Esophagus squamous epithelium (tissue), 5 donors: ENCODE results near the gene C2CD4D. TPM values are rescaled to one million over a fixed set of nuclear protein-coding genes. Genes with fewer than 3 reads are reported as not detected.

Experiments
- DNase-seq: peaks from one replicate; lab custom pipeline; 2025; lab: John Stamatoyannopoulos, UW
- H3K27ac ChIP-seq, 4 donors: fragments of 200-600 bp; sonication (generic); one replicate each; pipeline ENCODE4 v1.5.1; 2016 to 2019; ENCODE audit warnings: mild to moderate bottlenecking in 1 of 4
- H3K27me3 ChIP-seq, 4 donors: fragments of 200-600 bp; sonication (generic); 1 replicate in 3 of 4; 2 replicates in 1 of 4; pipeline versions ENCODE4 v1.5.1 to v1.6.0; 2017 to 2021; ENCODE audit warnings: antibody characterized with exemption in 1 of 4
- H3K36me3 ChIP-seq, 3 donors: fragments of 200-600 bp; sonication (generic); one replicate each; pipeline ENCODE4 v1.5.1; 2016 to 2019
- H3K4me1 ChIP-seq, 3 donors: fragments of 200-600 bp; sonication (generic); one replicate each; pipeline ENCODE4 v1.5.1; 2017 to 2019
- H3K4me3 ChIP-seq, 4 donors: fragments of 200-600 bp; sonication (generic); 1 replicate in 3 of 4; 2 replicates in 1 of 4; pipeline ENCODE4 v1.5.1; 2016 to 2019; ENCODE audit warnings: mild to moderate bottlenecking in 2 of 4, moderate library complexity in 1 of 4
- H3K9me3 ChIP-seq, 3 donors: fragments of 200-600 bp; sonication (generic); one replicate each; pipeline ENCODE4 v1.5.1; 2016 to 2019
- POLR2A ChIP-seq, 4 donors: fragments of 450-650 bp; IDR thresholded peaks; one replicate each; pipeline ENCODE4 v1.6.1; 2017; ENCODE audit warnings: antibody characterized with exemption in 4 of 4, mild to moderate bottlenecking in 4 of 4, moderate library complexity in 3 of 4
- WGBS, 2 donors: methylation state at CpG; one replicate each; pipeline ENCODE4 v1.1.5; 2018; 5-methylcytosine and 5-hydroxymethylcytosine counted together
- intact Hi-C: fragments of 100-400 bp; cut with DNase I; formaldehyde crosslinking; loops from one replicate; pipeline ENCODE4 v1.15.0; 2022
- small RNA-seq, 4 donors: library from RNA; depleted of rRNA; stranded (forward); fragments of <200 nt; gene quantifications; one replicate each; pipeline ENCODE3, GENCODE V24; 2016
- total RNA-seq, 4 donors: library from RNA; depleted of rRNA; stranded (reverse); fragments of >200 nt; gene quantifications; one replicate each; pipeline ENCODE4 v1.1.0, GENCODE V29; 2016
- TF ChIP-seq, protein P1 (sequence below), 6 experiments: fragments of 450-650 bp in 4 of 6; fragments of 200-600 bp in 2 of 6; sonication (generic) in 2 of 6; IDR thresholded peaks; one replicate each; pipeline ENCODE4 v1.5.1; 2016 to 2019; ENCODE audit warnings: antibody characterized with exemption in 6 of 6, mild to moderate bottlenecking in 4 of 6, moderate library complexity in 4 of 6
- donor health status: DM: yes; HTN: yes; CAD: no.

The C2CD4D gene
- total RNA-seq, 4 donors from 2014 or later: 0.22 to 0.38 TPM; not detected in 2

DNA sequence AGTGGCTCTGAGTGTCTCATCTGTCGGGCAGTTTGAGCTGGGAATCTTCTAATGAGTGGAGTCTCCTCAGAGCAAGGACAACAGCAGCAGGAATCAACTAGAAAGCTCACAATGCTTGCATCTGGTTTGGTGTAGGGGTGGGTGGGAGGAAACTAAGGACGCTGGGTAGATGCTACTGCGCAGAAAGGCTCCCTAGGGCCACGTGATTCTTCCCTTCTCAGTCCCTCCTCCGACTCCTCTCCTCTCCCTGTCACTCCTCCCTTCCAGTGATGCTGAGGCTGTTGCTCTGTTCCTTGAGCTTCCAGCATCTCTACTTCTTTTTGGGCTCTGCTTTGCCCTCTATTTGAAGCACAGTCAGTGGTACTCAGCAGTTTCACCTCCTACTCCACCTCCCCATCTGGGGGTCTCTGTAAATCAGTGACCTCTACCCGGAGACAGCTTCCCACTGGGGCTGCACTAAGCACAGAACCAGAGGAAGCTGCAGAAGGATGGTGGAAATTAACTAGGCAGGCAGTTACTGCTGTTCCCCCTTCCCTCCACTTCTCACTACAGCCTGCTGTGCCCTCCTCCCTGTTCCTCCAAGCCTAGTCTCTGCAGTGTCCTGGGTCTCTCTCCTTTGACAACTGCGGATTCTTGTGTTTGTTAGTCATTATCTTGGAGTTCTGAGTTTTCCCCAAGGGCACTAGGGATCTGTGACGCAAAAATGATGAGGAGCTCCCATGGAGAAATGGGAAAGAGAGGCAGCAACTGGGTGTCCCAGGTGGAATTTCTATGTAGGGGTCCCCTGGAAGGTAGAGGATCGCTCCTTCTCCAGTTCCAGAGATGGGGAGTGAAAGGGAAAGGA is 40.2 kb downstream of the C2CD4D start:
- TF ChIP-seq, protein P1, sequence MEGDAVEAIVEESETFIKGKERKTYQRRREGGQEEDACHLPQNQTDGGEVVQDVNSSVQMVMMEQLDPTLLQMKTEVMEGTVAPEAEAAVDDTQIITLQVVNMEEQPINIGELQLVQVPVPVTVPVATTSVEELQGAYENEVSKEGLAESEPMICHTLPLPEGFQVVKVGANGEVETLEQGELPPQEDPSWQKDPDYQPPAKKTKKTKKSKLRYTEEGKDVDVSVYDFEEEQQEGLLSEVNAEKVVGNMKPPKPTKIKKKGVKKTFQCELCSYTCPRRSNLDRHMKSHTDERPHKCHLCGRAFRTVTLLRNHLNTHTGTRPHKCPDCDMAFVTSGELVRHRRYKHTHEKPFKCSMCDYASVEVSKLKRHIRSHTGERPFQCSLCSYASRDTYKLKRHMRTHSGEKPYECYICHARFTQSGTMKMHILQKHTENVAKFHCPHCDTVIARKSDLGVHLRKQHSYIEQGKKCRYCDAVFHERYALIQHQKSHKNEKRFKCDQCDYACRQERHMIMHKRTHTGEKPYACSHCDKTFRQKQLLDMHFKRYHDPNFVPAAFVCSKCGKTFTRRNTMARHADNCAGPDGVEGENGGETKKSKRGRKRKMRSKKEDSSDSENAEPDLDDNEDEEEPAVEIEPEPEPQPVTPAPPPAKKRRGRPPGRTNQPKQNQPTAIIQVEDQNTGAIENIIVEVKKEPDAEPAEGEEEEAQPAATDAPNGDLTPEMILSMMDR (IDR thresholded peaks at IDR 0.05): no peak
- TF ChIP-seq POLR2A (IDR thresholded peaks at IDR 0.05): no peak
- intact Hi-C loops: no loop called here
- no peak overlapping the region for H3K27ac ChIP-seq
- peaks cover 0 to 58% (median 0%) of the 10 kb centered on the region in 4 donors for H3K27me3 ChIP-seq
- WGBS, 2 donors: 48 to 54% methylated on average over 7 to 8 of the region's 9 CpGs
- H3K9me3 ChIP-seq: no peaks in the 10 kb centered on the region
- no peaks in the 10 kb centered on the region for H3K36me3 ChIP-seq
- no peak for DNase-seq
- no peak overlapping the region for H3K4me3 ChIP-seq
- no peaks in the 10 kb centered on the region for H3K4me1 ChIP-seq

DNA sequence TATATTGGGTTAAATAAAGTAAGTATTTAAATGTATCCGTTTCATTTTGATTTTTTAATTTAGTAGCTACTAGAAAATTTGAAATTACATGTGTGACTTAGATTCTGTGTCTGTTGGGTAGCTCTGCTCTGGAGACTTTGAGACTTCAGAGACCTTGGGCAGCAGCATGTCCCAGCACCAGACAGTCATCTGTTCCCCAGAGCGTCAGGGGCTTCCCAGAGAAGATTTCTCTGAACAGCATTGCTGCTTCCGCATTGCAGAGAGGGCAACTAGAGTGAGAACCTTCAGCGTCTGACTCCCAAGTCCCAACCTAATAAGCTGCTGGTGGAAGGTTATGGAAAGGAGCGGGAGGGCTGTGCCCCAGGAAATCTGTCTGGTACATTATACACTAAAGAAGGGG is 41.0 kb downstream of the C2CD4D start:
- intact Hi-C loops: no loop called here
- 70 to 92% methylated on average over 4 to 5 of the region's 5 CpGs for WGBS, 2 donors
- Histone ChIP-seq H3K9me3 (no peaks in the 10 kb centered on the region), H3K27ac (no peak overlapping the region), H3K36me3 (no peaks in the 10 kb centered on the region), H3K27me3 (peaks cover 0 to 50% (median 0%) of the 10 kb centered on the region in 4 donors), H3K4me3 (no peak overlapping the region), H3K4me1 (no peaks in the 10 kb centered on the region)
- DNase-seq: no peak
- TF ChIP-seq, protein P1 (IDR thresholded peaks at IDR 0.05): no peak
- TF ChIP-seq POLR2A (IDR thresholded peaks at IDR 0.05): no peak

DNA sequence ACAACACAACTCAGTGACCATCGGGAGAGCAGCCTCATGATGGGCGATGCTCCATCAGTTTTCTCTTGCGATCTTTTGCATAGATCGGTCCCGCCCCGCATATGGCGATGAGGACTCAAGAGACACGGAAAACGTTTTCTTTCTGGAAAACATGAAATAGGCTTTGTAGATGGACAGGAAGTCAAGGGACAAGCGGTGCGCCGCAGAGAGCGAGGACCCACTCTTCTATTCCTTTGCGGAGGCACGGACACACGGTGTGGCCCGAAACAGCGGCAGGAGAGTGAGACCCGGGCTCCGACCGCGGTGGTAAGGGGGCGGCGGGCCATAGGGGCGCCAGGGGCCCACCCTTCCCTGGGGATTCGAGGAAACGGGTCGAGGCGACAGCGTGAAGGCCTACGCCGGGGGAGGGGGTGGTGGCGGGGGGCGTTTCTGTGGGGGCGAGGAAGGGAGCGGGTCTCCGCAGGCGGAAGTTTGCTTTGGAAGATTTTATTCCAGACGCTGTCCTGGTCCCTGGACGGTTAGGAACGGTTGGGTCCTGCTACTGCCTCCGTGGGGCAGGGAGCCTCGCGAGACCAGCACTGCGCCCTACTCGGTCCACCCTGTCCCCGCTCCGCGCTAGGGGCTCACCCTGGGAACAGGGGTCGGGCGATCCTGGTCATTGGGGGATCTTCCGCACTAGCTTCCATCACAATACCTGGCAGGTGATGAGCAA is 48.5 kb downstream of the C2CD4D start:
- Histone ChIP-seq H3K27me3 (peaks cover 0 to 5% (median 0%) of the 10 kb centered on the region in 4 donors), H3K27ac (peak overlapping the region in 3 of 4 donors; percentile 31 to 64 (median 54)), H3K9me3 (no peaks in the 10 kb centered on the region), H3K36me3 (no peaks in the 10 kb centered on the region), H3K4me1 (peaks cover 4 to 32% (median 10%) of the 10 kb centered on the region in 3 donors), H3K4me3 (peak overlapping the region; percentile 51 to 83 (median 76))
- intact Hi-C loops: no loop called here
- TF ChIP-seq, protein P1 (IDR thresholded peaks at IDR 0.05): no peak
- no peak for TF ChIP-seq POLR2A (IDR thresholded peaks at IDR 0.05)
- no peak for DNase-seq
- WGBS, 2 donors: 3 to 4% methylated on average over 6 to 27 of the region's 52 CpGs

DNA sequence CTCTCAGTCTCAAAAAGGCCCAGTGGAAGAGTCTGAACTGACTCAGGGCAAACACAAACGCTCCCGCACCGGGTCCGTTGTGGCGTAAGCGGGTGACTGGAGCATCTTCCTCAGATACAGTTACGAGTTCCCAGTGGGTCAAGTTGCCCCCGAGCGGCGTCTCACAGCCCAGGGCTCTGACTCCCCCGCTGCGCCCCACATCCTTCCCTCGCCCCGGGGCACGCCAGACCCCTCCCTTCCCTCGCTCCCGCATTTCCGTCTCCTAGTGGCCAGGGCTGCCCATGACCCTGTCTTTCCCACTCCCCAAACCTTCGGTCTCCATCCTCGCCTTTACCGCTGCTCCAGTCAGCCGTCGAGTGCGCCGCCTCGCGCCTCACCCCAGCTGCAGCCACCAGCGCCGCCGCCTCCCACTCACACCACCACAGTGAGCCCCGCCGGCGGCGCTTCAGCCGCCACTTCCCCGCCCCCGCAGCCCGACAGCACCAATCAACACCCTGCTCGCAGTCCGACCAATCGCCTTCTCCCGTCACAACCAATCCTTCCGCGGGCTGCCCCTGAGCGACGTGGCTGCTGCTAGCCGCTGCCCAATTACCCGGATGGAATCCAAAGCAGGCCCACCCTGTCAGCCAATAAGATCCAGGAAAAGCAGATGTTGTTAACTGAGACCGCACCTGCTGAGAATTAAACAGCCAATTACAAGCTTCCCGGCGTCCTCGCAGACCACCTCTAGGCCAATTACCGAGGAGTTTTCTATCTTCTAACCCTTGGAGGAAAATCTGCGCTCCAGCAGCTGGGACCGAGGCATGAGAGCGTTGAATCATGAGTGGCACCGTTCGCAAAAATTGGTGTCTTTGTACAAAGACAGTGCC is 49.3 kb downstream of the C2CD4D start, which contains the start of gene TDRKH:
TDRKH (minus strand) TSS at position 430 of the 869 bp plus-strand sequence. CDS start 7,478 bp downstream, outside the sequence.
- peak; percentile 93 for DNase-seq
- no peaks in the 10 kb centered on the region for H3K36me3 ChIP-seq
- peaks cover 0 to 5% (median 0%) of the 10 kb centered on the region in 4 donors for H3K27me3 ChIP-seq
- peak within 1 kb of the TSS; percentile 51 to 83 (median 76) for H3K4me3 ChIP-seq
- WGBS, 2 donors: 1% methylated on average over 37 to 48 of the region's 58 CpGs
- intact Hi-C loops: no loop called here
- H3K9me3 ChIP-seq: no peaks in the 10 kb centered on the region
- peaks cover 4 to 32% (median 10%) of the 10 kb centered on the region in 3 donors for H3K4me1 ChIP-seq
- H3K27ac ChIP-seq: peak within 1 kb of the TSS in 3 of 4 donors; percentile 64 to 67 (median 64)
- TF ChIP-seq, protein P1 (IDR thresholded peaks at IDR 0.05): peak in 5 of 6 experiments; percentile 12 to 34 (median 26)
- peak in 3 of 4 donors; percentile 36 to 65 (median 54) for TF ChIP-seq POLR2A (IDR thresholded peaks at IDR 0.05)

Small RNA genes lying within 50 kb of the gene (small RNA-seq; reads per million reads assigned to genes)
- 0 reads per million in 4 donors for gene RF00019

Other genes with a start within 250 kb of the C2CD4D start
- gene SNX27, start 227.8 kb downstream of the C2CD4D start, total RNA-seq: 10 to 100 TPM; 15.0 to 30.3 (median 17.3) TPM
- gene CELF3, start 123.0 kb downstream of the C2CD4D start, total RNA-seq: under 1 TPM in 1 of 4 donors, not detected in 3; 0.19 TPM
- gene RIIAD1, start 118.3 kb downstream of the C2CD4D start, total RNA-seq: not detected
- gene MRPL9, start 76.3 kb downstream of the C2CD4D start, total RNA-seq: 10 to 100 TPM; 49.1 to 56.3 (median 52.6) TPM
- 1 to 10 TPM; 1.1 to 5.3 (median 2.3) TPM for gene TDRKH, start 49.3 kb downstream of the C2CD4D start, total RNA-seq
- under 1 TPM in 1 of 4 donors, not detected in 3; 0.19 TPM for gene LINGO4, start 34.4 kb downstream of the C2CD4D start, total RNA-seq
- gene RORC, start 8.0 kb downstream of the C2CD4D start, total RNA-seq: 10 to 100 TPM in 1 of 4 donors, 1 to 10 TPM in 2, under 1 TPM in 1; 0.75 to 11.5 (median 5.3) TPM
- gene THEM5, start 13.9 kb upstream of the C2CD4D start, total RNA-seq: 1 to 10 TPM in 1 of 4 donors, under 1 TPM in 1, not detected in 2; 0.76 to 1.7 TPM
- gene THEM4, start 69.7 kb upstream of the C2CD4D start, total RNA-seq: 10 to 100 TPM in 3 of 4 donors, 1 to 10 TPM in 1; 3.5 to 14.3 (median 12.3) TPM
- 100 to 1,000 TPM; 301 to 611 (median 447) TPM for gene S100A10, start 154.0 kb upstream of the C2CD4D start, total RNA-seq
- gene S100A11, start 197.2 kb upstream of the C2CD4D start, total RNA-seq: 1,000 to 10,000 TPM in 3 of 4 donors, 100 to 1,000 TPM in 1; 900 to 2,319 (median 1,590) TPM
- gene TCHHL1, start 249.2 kb upstream of the C2CD4D start, total RNA-seq: not detected